ENCODE results near the gene SPTBN4.
"Not testable (repeated sequence)": the region's sequence is repeated elsewhere in the genome, so short reads cannot be mapped to it uniquely, and the experiment has no call there.

Gene SPTBN4

GRCh38 chr19:40450664-40451063 lies 16.1 kb upstream of the SPTBN4 start:
- peaks cover 2% of the 10 kb centered on the region for H3K9me3 ChIP-seq (ENCODE audit: severe bottlenecking)
- no peak for TF ChIP-seq CTCF (IDR thresholded peaks at IDR 0.05; ENCODE audit: low read depth, low read length)
- H3K36me3 ChIP-seq: no peaks in the 10 kb centered on the region
- H3K4me3 ChIP-seq (ENCODE audit: low read depth, low read length): no peak overlapping the region
- no peaks in the 10 kb centered on the region for H3K27me3 ChIP-seq (ENCODE audit: insufficient read depth, low read depth, severe bottlenecking)
- no peak overlapping the region for H3K27ac ChIP-seq
- peak; percentile 51 for DNase-seq

- Histone ChIP-seq H3K36me3 (no peaks in the 10 kb centered on the region), H3K4me3 (ENCODE audit: low read depth, low read length) (no peak overlapping the region), H3K27ac (no peak overlapping the region), H3K9me3 (ENCODE audit: severe bottlenecking) (peaks cover 2% of the 10 kb centered on the region), H3K27me3 (ENCODE audit: insufficient read depth, low read depth, severe bottlenecking) (no peaks in the 10 kb centered on the region)
- TF ChIP-seq CTCF (IDR thresholded peaks at IDR 0.05; ENCODE audit: low read depth, low read length): no peak
- no peak for DNase-seq
Observed at GRCh38 chr19:40452016-40452415, 14.8 kb upstream of the SPTBN4 start.

GRCh38 chr19:40453151-40453735 lies 13.6 kb upstream of the SPTBN4 start:
- TF ChIP-seq CTCF (IDR thresholded peaks at IDR 0.05; ENCODE audit: low read depth, low read length): no peak
- no peaks in the 10 kb centered on the region for H3K27me3 ChIP-seq (ENCODE audit: insufficient read depth, low read depth, severe bottlenecking)
- H3K36me3 ChIP-seq: no peaks in the 10 kb centered on the region
- H3K4me3 ChIP-seq (ENCODE audit: low read depth, low read length): no peak overlapping the region
- DNase-seq: no peak
- peaks cover 2% of the 10 kb centered on the region for H3K9me3 ChIP-seq (ENCODE audit: severe bottlenecking)
- H3K27ac ChIP-seq: no peak overlapping the region

- not testable (repeated sequence) for DNase-seq; H3K9me3 ChIP-seq (ENCODE audit: severe bottlenecking); H3K4me3 ChIP-seq (ENCODE audit: low read depth, low read length); H3K36me3 ChIP-seq; H3K27me3 ChIP-seq (ENCODE audit: insufficient read depth, low read depth, severe bottlenecking)
- peak overlapping the region; percentile 58; the same call in 1 of the 2 replicates for H3K27ac ChIP-seq
Observed at GRCh38 chr19:40453943-40454342, 12.9 kb upstream of the SPTBN4 start.

- peaks cover 2% of the 10 kb centered on the region for H3K9me3 ChIP-seq (ENCODE audit: severe bottlenecking)
- H3K36me3 ChIP-seq: no peaks in the 10 kb centered on the region
- DNase-seq: no peak
- TF ChIP-seq CTCF (IDR thresholded peaks at IDR 0.05; ENCODE audit: low read depth, low read length): no peak
- H3K27ac ChIP-seq: no peak overlapping the region
- H3K27me3 ChIP-seq (ENCODE audit: insufficient read depth, low read depth, severe bottlenecking): no peaks in the 10 kb centered on the region
- no peak overlapping the region for H3K4me3 ChIP-seq (ENCODE audit: low read depth, low read length)
Observed at GRCh38 chr19:40457048-40457447, 9.8 kb upstream of the SPTBN4 start.

- no peak for DNase-seq
- no peaks in the 10 kb centered on the region for H3K36me3 ChIP-seq
- TF ChIP-seq CTCF (IDR thresholded peaks at IDR 0.05; ENCODE audit: low read depth, low read length): no peak
Observed at GRCh38 chr19:40457953-40458596, 8.7 kb upstream of the SPTBN4 start.

More at GRCh38 chr19:40457953-40458596, 8.7 kb upstream of the SPTBN4 start:
- H3K27me3 ChIP-seq (ENCODE audit: insufficient read depth, low read depth, severe bottlenecking): no peaks in the 10 kb centered on the region
- peaks cover 2% of the 10 kb centered on the region for H3K9me3 ChIP-seq (ENCODE audit: severe bottlenecking)
- no peak overlapping the region for H3K27ac ChIP-seq
- no peak overlapping the region for H3K4me3 ChIP-seq (ENCODE audit: low read depth, low read length)
